GM12892 (cell line): ENCODE data around the gene SOS2.

ENCODE experiments used
- POLR2A ChIP-seq: IDR thresholded peaks from 2 replicates; pipeline ENCODE4 v1.6.1; 2011; ENCODE audit warnings: low read depth, low read length, control low read depth
- POLR2AphosphoS5 ChIP-seq: IDR thresholded peaks from 2 replicates; pipeline ENCODE4 v1.6.1; 2011; ENCODE audit warnings: low read depth, low read length, control low read depth

- TF ChIP-seq POLR2A (no peak), POLR2AphosphoS5 (no peak)
Measured at GRCh38 chr14:50068496-50068895, 162.9 kb downstream of the SOS2 start.
